GM23338 (cell line): ENCODE results near the gene ALB. TPM values are rescaled to one million over a fixed set of nuclear protein-coding genes. Genes with fewer than 3 reads are reported as not detected.

Experiments
- ATAC-seq: fragments of 200-7000 bp; cut with Tn5 transposase; 3 replicates; pipeline ENCODE4 v1.9.1; 2020
- DNase-seq: peaks from one replicate; pipeline ENCODE4 v3.0.0-alpha.2; 2015; ENCODE audit warnings: low spot score
- H2AFZ ChIP-seq: fragments of 200-600 bp; sonication (generic); 2 replicates; pipeline ENCODE4 v1.8.0; 2016; ENCODE audit warnings: antibody characterized with exemption, mild to moderate bottlenecking, moderate library complexity
- H3F3A ChIP-seq: fragments of 200-600 bp; sonication (generic); replicated peaks from 2 replicates; pipeline ENCODE4 v1.8.0; 2017; ENCODE audit warnings: antibody characterized with exemption, mixed run types, low read depth
- H3K27ac ChIP-seq: fragments of 200-600 bp; sonication (generic); 2 replicates; pipeline ENCODE4 v1.6.1; 2016; ENCODE audit warnings: low read depth
- H3K27me3 ChIP-seq: fragments of 200-600 bp; sonication (generic); 2 replicates; pipeline ENCODE4 v1.8.0; 2016; ENCODE audit warnings: mild to moderate bottlenecking, mixed run types, moderate library complexity; ENCODE audit not compliant: insufficient read depth
- H3K36me3 ChIP-seq: fragments of 200-600 bp; sonication (generic); 2 replicates; pipeline ENCODE4 v1.8.0; 2016; ENCODE audit warnings: mild to moderate bottlenecking; ENCODE audit not compliant: insufficient read depth
- H3K4me1 ChIP-seq: fragments of 200-600 bp; sonication (generic); 2 replicates; pipeline ENCODE4 v1.8.0; 2016; ENCODE audit warnings: mild to moderate bottlenecking, moderate library complexity; ENCODE audit not compliant: insufficient read depth
- H3K4me2 ChIP-seq: fragments of 200-600 bp; sonication (generic); 2 replicates; pipeline ENCODE4 v1.7.1; 2017; ENCODE audit warnings: mixed run types
- H3K4me3 ChIP-seq: fragments of 200-600 bp; sonication (generic); 2 replicates; pipeline ENCODE4 v1.6.1; 2016; ENCODE audit warnings: mixed run types
- H3K79me2 ChIP-seq: fragments of 200-600 bp; sonication (generic); replicated peaks from 2 replicates; pipeline ENCODE4 v1.8.0; 2017; ENCODE audit warnings: mild to moderate bottlenecking; ENCODE audit not compliant: insufficient read depth
- H3K9me2 ChIP-seq: fragments of 200-600 bp; sonication (generic); 2 replicates; pipeline ENCODE4 v1.8.0; 2017; ENCODE audit not compliant: insufficient read depth
- H4K20me1 ChIP-seq: fragments of 200-600 bp; sonication (generic); replicated peaks from 2 replicates; pipeline ENCODE4 v1.8.0; 2017; ENCODE audit warnings: mild to moderate bottlenecking; ENCODE audit not compliant: insufficient read depth
- H3K27ac Mint-ChIP-seq: 2 replicates; pipeline ENCODE4 v1.8.0; 2020; ENCODE audit warnings: inconsistent platforms, mild to moderate bottlenecking, moderate library complexity, mixed read lengths
- H3K27me3 Mint-ChIP-seq: 3 replicates; pipeline ENCODE4 v1.8.0; 2022; ENCODE audit warnings: low read depth, mild to moderate bottlenecking, moderate library complexity, mixed read lengths, inconsistent platforms; ENCODE audit not compliant: insufficient read depth, poor library complexity
- H3K36me3 Mint-ChIP-seq: 3 replicates; pipeline ENCODE4 v1.8.0; 2021; ENCODE audit warnings: low read depth, mild to moderate bottlenecking, inconsistent platforms, moderate library complexity, mixed read lengths
- H3K4me1 Mint-ChIP-seq: 3 replicates; pipeline ENCODE4 v1.8.0; 2020; ENCODE audit warnings: mild to moderate bottlenecking, inconsistent platforms, mixed read lengths
- H3K4me3 Mint-ChIP-seq: 3 replicates; pipeline ENCODE4 v1.8.0; 2021; ENCODE audit warnings: moderate library complexity, mild to moderate bottlenecking, inconsistent platforms, mixed read lengths
- H3K9me3 Mint-ChIP-seq: 3 replicates; pipeline ENCODE4 v1.8.0; 2020; ENCODE audit warnings: moderate library complexity, mild to moderate bottlenecking, inconsistent platforms, mixed read lengths
- CREB1 ChIP-seq: fragments of 250-450 bp; sonication (Bioruptor Pico); IDR thresholded peaks from 2 replicates; pipeline ENCODE4 v1.5.0; 2020; ENCODE audit warnings: low read depth, mild to moderate bottlenecking, moderate library complexity
- EZH2phosphoT487 ChIP-seq: fragments of 200-600 bp; sonication (generic); IDR thresholded peaks from one replicate; pipeline ENCODE4 v1.8.1; 2018; ENCODE audit warnings: antibody characterized with exemption; ENCODE audit not compliant: unreplicated experiment
- JUNB ChIP-seq: IDR thresholded peaks from one replicate; pipeline ENCODE4 v1.6.1; 2016; ENCODE audit warnings: antibody characterized with exemption; ENCODE audit not compliant: unreplicated experiment
- NANOG ChIP-seq: IDR thresholded peaks from 2 replicates; pipeline ENCODE4 v1.6.1; 2016; ENCODE audit warnings: antibody characterized with exemption, borderline replicate concordance
- POLR2AphosphoS5 ChIP-seq: IDR thresholded peaks from 2 replicates; pipeline ENCODE4 v1.6.1; 2016; ENCODE audit warnings: antibody characterized with exemption, low read depth
- ZNF114 ChIP-seq: fragments of 250-450 bp; sonication (Bioruptor Pico); IDR thresholded peaks from 2 replicates; pipeline ENCODE4 v1.5.0; 2020; ENCODE audit warnings: mild to moderate bottlenecking, moderate library complexity
- ZNF331 ChIP-seq: fragments of 250-450 bp; sonication (Bioruptor Pico); IDR thresholded peaks from 2 replicates; pipeline ENCODE4 v1.5.0; 2020; ENCODE audit warnings: low read depth, mild to moderate bottlenecking, moderate library complexity
- polyA plus RNA-seq: library from polyadenylated mRNA; unstranded; fragments of >200 nt; fragmentation: Nextera tagmentation; extraction: Ambion mirVana; gene quantifications from 2 replicates; pipeline ENCODE4 v1.2.1, GENCODE V29; 2016
- total RNA-seq: library from RNA; depleted of rRNA; stranded (reverse); fragments of >200 nt; shearing (Covaris generic); gene quantifications from 2 replicates; pipeline ENCODE4 v1.2.3, GENCODE V29; 2014
- TF ChIP-seq, protein P1 (sequence below): IDR thresholded peaks from one replicate; pipeline ENCODE4 v1.6.1; 2018; ENCODE audit warnings: antibody characterized with exemption; ENCODE audit not compliant: unreplicated experiment
- TF ChIP-seq, protein P2 (sequence below), 2 experiments: fragments of 200-600 bp in 1 of 2; sonication (generic) in 1 of 2; conservative IDR thresholded peaks; 2 replicates each; pipeline versions ENCODE4 v1.5.1 to v1.6.1; 2016 to 2017; ENCODE audit warnings: antibody characterized with exemption in 2 of 2, low read depth in 2 of 2, mild to moderate bottlenecking in 2 of 2, moderate library complexity in 1 of 2
- TF ChIP-seq, protein P3 (sequence below): IDR thresholded peaks from 2 replicates; pipeline ENCODE4 v1.6.1; 2016; ENCODE audit warnings: antibody characterized with exemption

Gene ALB
- total and polyA plus RNA-seq, 2 experiments from 2014 or later: not detected

DNA sequence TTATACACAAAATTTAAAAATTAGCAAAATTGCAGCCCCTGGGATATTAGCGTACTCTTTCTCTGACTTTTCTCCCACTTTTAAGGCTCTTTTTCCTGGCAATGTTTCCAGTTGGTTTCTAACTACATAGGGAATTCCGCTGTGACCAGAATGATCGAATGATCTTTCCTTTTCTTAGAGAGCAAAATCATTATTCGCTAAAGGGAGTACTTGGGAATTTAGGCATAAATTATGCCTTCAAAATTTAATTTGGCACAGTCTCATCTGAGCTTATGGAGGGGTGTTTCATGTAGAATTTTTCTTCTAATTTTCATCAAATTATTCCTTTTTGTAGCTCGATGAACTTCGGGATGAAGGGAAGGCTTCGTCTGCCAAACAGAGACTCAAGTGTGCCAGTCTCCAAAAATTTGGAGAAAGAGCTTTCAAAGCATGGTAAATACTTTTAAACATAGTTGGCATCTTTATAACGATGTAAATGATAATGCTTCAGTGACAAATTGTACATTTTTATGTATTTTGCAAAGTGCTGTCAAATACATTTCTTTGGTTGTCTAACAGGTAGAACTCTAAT is 6.0 kb downstream of the ALB start (continued):
- TF ChIP-seq, protein P1, sequence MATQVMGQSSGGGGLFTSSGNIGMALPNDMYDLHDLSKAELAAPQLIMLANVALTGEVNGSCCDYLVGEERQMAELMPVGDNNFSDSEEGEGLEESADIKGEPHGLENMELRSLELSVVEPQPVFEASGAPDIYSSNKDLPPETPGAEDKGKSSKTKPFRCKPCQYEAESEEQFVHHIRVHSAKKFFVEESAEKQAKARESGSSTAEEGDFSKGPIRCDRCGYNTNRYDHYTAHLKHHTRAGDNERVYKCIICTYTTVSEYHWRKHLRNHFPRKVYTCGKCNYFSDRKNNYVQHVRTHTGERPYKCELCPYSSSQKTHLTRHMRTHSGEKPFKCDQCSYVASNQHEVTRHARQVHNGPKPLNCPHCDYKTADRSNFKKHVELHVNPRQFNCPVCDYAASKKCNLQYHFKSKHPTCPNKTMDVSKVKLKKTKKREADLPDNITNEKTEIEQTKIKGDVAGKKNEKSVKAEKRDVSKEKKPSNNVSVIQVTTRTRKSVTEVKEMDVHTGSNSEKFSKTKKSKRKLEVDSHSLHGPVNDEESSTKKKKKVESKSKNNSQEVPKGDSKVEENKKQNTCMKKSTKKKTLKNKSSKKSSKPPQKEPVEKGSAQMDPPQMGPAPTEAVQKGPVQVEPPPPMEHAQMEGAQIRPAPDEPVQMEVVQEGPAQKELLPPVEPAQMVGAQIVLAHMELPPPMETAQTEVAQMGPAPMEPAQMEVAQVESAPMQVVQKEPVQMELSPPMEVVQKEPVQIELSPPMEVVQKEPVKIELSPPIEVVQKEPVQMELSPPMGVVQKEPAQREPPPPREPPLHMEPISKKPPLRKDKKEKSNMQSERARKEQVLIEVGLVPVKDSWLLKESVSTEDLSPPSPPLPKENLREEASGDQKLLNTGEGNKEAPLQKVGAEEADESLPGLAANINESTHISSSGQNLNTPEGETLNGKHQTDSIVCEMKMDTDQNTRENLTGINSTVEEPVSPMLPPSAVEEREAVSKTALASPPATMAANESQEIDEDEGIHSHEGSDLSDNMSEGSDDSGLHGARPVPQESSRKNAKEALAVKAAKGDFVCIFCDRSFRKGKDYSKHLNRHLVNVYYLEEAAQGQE: no peak
- no peak for TF ChIP-seq ZNF331 (CRISPR knock-in tag)

DNA sequence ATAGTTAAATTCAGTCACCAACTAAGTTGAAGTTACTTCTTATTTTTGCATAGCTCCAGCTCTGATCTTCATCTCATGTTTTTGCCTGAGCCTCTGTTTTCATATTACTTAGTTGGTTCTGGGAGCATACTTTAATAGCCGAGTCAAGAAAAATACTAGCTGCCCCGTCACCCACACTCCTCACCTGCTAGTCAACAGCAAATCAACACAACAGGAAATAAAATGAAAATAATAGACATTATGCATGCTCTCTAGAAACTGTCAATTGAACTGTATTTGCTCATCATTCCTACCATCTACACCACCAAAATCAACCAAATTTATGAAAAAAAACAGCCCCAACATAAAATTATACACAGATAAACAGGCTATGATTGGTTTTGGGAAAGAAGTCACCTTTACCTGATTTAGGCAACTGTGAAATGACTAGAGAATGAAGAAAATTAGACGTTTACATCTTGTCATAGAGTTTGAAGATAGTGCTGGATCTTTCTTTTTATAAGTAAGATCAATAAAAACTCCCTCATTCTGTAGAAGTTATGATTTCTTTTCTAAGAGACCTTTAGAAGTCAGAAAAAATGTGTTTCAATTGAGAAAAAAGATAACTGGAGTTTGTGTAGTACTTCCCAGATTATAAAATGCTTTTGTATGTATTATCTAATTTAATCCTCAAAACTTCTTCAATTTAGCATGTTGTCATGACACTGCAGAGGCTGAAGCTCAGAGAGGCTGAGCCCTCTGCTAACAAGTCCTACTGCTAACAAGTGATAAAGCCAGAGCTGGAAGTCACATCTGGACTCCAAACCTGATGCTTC is 7.0 kb downstream of the ALB start:
- no peaks in the 10 kb centered on the region for H3K9me2 ChIP-seq
- H3K27me3 Mint-ChIP-seq: no peaks in the 10 kb centered on the region
- ATAC-seq (no peak), DNase-seq (no peak)
- no peaks in the 10 kb centered on the region for H3K36me3 ChIP-seq
- H3F3A ChIP-seq: no peaks in the 10 kb centered on the region
- H3K4me2 ChIP-seq: no peak overlapping the region
- peaks cover 23% of the 10 kb centered on the region; the same call in 2 of the 3 replicates for H3K4me1 Mint-ChIP-seq
- H4K20me1 ChIP-seq: no peaks in the 10 kb centered on the region
- no peak overlapping the region for H2AFZ ChIP-seq
- no peak overlapping the region for H3K27ac ChIP-seq
- H3K27ac Mint-ChIP-seq: no peak overlapping the region
- H3K79me2 ChIP-seq: no peaks in the 10 kb centered on the region
- H3K36me3 Mint-ChIP-seq: no peaks in the 10 kb centered on the region
- no peaks in the 10 kb centered on the region for H3K9me3 Mint-ChIP-seq
- peaks cover 12% of the 10 kb centered on the region for H3K4me1 ChIP-seq
- H3K27me3 ChIP-seq: no peaks in the 10 kb centered on the region
- H3K4me3 Mint-ChIP-seq: no peak overlapping the region
- TF ChIP-seq EZH2phosphoT487 (no peak), CREB1 (CRISPR knock-in tag) (no peak), JUNB (no peak), POLR2AphosphoS5 (no peak), ZNF114 (CRISPR knock-in tag) (no peak), NANOG (no peak)
- TF ChIP-seq, protein P2, sequence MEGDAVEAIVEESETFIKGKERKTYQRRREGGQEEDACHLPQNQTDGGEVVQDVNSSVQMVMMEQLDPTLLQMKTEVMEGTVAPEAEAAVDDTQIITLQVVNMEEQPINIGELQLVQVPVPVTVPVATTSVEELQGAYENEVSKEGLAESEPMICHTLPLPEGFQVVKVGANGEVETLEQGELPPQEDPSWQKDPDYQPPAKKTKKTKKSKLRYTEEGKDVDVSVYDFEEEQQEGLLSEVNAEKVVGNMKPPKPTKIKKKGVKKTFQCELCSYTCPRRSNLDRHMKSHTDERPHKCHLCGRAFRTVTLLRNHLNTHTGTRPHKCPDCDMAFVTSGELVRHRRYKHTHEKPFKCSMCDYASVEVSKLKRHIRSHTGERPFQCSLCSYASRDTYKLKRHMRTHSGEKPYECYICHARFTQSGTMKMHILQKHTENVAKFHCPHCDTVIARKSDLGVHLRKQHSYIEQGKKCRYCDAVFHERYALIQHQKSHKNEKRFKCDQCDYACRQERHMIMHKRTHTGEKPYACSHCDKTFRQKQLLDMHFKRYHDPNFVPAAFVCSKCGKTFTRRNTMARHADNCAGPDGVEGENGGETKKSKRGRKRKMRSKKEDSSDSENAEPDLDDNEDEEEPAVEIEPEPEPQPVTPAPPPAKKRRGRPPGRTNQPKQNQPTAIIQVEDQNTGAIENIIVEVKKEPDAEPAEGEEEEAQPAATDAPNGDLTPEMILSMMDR (conservative IDR thresholded peaks at IDR 0.05; ENCODE audit: low read depth in 2 of 2): no peak
- TF ChIP-seq, protein P3, sequence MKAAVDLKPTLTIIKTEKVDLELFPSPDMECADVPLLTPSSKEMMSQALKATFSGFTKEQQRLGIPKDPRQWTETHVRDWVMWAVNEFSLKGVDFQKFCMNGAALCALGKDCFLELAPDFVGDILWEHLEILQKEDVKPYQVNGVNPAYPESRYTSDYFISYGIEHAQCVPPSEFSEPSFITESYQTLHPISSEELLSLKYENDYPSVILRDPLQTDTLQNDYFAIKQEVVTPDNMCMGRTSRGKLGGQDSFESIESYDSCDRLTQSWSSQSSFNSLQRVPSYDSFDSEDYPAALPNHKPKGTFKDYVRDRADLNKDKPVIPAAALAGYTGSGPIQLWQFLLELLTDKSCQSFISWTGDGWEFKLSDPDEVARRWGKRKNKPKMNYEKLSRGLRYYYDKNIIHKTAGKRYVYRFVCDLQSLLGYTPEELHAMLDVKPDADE: no peak
- no peak overlapping the region for H3K4me3 ChIP-seq
